NCI-H2196 treated with DMSO at 0.1 percent for 48 hours (cell line): ENCODE results near the gene CKB.
"Not testable (repeated sequence)": the region's sequence is repeated elsewhere in the genome, so short reads cannot be mapped to it uniquely, and the experiment has no call there.

Source experiments
- DNase-seq: peaks from one replicate; lab custom pipeline; 2025; ENCODE audit not compliant: unreplicated experiment; lab: John Stamatoyannopoulos, UW

Gene CKB

DNA sequence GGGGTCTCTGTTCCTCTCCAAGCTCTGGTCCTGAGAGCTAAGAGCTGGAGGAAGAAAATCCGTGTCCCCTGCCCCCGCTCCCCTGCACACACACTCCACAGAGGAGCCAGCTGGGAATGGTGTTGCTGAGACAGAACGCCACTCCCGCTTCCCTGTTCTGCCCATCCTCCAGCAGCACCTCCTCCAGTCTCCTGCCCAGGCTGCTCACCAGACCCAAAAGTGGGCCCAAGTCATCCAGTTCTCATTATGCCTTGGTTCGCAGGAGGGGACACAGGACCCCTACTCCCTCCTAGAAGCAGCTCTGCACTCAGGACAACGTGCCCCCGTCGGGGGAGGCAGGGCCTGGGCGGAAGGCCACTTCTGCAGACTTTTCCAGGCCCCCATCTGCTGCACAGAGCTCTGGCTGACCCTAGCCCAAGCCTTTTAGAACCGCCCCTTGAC is 5.5 kb upstream of the CKB start:
- no peak for DNase-seq

DNA sequence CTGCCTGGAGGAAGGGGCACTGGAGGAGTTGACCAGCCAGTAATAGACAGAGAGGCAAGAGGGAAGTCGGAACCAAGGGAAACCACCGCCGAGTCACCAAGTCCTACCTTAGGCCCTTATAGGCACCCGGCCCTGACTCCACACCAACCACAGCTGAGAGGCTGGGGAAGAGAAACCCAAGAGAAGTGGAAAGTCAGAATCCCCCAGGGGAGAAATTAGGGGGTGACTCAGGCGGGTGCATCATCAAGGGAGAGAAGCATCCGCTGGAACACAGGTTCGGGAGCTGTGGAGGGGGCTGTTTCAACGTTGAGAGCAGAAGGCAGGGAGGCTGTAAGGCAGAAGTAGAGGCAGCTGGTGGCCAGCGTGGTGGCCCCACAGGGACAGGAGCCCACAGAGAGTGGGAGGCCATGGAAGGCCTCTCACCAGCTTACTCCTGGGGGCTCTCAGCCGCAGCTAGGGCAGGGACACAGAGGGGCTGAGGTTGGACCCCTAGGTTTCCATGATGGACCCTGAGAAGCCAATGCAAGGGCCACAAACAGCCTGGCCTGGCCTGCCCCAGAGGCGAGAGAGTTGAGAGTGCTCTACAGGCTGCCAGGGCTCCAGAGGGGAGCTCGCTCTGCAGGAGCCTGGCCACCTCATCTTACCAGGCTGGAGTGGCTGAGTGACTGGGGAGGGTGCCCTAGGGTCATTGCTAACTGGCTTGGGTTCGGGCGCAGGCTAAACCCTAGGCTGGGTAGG is 4.9 kb upstream of the CKB start:
- no peak for DNase-seq

DNA sequence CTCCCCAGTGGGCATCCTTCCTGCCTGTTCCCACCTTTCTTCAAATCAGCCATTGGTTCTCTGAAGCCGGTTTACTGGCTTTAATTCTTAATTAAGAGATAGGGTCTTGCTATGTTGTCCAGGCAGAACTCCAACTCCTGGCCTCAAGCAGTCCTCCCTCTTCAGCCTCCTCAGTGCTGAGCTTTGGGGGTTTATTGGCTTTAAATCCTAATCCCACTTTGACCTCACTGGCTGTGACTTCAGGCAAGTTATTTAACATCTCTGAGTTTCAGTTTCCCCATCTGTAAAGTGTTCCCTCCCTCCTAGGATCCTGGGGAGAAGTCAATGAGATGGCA is 4.3 kb upstream of the CKB start:
- no peak for DNase-seq

DNA sequence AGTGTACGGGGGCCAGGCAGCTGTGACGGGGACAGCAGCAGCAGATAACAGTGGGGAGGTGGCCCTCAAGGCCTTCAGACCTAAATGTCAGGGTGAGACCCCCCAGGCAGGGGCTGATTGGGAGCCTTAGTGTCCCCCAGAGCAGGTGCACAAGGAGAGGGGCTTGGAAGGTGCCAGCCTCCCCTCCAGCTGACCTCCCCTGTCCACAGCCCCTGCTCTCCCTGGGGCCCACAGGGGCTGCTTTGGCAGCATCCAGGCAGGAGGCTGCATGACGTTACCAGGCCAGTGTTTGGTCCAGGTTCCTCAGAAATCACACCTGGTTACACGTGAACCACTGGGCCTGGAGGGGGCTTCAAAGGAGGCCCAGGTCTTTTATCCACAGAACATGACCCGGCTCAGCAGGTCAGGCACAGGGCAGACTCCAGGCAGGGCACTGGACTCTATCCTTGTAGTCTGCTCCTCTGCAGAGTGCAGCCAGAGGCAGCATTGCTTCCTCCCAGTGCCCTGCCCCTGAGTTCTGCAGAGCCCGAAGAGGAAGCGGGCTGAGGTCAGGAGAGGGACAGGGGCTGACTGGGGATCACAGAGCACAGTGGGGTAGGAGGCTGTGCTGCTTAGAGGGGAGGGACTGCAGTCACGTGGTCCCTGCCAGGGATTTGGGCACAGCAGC is 3.8 kb upstream of the CKB start:
- DNase-seq = no peak

DNA sequence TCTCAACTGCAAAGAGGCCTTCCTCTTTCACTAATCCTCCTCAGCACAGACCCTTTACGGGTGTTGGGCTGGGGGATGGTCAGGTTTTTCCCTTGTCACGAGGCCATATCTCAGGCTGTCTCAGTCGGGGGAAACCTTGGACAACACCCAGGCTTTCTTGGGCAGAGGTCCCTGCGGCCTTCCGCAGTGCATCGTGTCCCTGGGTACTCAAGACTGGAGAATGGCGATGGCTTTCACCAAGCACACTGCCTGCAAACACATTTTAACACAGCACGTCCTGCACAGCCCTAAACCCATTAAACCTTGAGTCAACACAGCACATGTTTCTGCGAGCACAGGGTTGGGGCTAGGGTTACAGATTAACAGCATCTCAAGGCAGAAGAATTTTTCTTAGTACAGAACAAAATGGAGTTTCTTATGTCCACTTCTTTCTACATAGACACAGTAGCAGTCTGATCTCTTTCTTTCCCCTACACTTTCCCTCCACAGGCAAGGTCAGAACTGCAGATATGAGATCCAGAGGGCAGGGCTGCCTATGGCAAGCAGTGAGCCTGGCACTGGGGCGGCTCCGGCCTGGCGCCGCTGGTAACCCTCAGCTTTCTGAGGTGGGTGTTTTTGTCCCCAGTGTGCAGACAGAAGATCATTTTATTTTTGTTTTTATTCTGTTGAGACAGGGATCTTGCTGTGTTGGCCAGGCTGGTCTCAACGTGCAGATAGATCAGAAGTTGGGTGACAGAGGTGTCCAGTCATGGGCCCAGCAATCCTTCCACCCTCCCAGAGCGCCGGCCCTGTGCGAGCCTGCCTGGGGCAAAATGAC is 3.0 kb upstream of the CKB start:
- not testable (repeated sequence) for DNase-seq

DNA sequence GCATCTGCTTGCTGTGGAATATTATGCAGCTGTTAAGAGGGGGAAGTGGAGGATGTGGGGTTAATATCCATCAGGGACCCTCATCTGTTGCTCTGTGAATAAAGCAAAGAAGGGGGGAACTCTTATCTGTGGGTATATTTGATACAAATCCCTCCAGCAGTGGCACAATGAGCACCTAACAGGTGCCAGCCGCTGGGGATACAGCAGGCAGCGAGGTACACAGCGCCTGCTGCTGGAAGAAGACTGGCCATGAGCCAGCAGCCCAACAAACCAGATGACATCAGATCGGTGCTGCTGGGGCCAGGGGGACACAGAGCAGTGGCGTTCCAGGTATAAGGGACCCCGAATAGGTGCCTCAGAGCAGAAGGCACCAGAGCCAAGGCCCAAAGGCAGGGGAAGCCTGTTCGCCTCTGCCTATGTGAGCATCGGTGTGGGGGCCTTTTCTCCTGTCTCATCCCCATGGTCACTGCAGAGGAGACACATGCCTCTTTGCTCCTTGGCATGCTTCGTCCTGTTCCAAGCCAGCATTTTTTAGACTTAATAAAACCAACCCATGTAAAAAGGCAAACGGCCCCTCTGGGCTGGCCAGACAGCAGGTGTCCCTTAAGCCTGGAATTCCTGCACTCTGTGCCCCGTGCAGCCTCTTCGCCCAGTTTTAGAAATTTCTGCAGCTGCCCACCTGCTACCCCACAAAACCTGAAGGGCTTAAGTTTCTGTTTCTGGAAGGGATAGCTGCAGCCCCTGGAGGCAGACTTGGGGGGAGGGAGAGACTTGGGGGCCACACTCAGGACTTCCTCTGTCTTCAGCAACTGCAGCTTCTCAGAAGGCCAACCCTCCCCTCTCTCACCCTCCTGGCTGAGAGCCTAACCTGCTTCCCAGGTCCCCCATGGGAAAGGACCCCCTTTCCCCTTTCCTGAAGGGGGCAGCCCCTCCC is 1.6 kb upstream of the CKB start:
- DNase-seq = no peak

DNA sequence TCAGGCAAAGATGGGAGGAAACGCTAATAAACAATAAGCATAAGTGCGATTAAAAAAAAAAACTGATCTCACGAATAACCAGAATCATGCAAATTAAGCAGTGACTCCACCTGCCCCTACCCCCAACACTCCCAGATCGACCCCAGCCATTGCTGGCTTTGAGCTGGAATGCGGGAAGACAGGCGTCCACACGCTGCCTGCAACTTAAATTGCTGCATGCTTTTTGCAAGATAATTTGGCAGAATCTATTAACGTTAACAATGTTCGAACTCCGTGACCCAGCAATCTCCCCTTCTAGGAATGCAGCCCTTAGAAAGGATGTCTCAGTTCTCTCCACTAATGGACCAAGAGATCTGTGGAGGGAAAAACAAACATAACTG is 935 bp upstream of the CKB start:
- no peak for DNase-seq

DNA sequence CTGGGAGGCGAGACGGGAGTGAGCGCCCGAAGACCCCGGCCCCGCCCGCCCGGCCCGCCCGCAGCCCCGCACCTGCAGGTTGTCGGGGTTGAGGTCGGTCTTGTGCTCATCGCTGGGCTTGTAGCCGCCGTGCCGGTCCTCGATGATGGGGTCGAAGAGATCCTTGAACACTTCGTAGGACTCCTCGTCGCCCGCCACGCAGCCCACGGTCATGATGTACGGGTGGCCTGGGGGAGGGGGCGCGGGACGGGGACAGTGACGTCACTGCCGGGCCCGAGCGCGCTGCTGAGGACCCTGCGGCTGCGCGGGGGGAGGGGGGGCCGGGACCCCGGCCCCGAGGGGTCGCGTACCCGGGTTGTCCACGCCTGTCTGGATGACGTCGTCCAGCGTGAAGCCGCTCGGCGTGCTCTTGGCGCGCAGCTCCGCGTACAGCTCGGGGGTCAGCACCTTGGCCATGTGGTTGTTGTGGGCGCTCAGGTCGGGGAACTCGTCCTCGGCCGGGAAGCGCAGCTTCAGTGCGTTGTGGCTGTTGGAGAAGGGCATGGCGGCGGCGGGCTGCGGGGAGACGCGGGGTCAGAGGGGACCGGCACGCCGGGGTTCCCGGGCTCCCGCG is 573 bp downstream of the CKB start:
- DNase-seq = no peak

DNA sequence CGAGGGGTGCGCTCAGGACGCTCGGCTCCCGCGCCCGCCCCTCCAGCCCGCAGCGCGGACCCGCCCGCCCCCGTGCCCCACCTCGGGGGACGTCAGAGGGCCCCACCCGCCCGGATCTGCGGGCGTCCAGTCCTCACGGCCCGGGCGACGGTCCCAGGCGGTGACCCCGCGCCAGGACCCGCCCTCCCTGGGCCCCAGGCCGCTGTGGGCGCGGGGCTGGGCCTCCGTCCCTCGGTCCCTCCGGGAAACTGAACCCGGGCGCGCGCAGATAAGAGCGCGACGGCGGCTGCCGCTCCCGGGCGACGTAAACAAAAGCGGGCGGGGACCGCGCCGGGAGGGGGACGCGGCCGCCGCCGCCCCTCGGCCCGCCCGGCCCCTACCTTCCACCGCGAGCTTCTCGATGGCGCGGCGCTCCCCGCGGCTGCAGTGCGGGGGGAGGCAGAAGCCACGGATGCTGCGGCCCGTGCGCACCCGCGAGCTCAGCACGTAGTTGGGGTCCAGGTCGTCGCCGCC is 1.1 kb downstream of the CKB start:
- DNase-seq = no peak

DNA sequence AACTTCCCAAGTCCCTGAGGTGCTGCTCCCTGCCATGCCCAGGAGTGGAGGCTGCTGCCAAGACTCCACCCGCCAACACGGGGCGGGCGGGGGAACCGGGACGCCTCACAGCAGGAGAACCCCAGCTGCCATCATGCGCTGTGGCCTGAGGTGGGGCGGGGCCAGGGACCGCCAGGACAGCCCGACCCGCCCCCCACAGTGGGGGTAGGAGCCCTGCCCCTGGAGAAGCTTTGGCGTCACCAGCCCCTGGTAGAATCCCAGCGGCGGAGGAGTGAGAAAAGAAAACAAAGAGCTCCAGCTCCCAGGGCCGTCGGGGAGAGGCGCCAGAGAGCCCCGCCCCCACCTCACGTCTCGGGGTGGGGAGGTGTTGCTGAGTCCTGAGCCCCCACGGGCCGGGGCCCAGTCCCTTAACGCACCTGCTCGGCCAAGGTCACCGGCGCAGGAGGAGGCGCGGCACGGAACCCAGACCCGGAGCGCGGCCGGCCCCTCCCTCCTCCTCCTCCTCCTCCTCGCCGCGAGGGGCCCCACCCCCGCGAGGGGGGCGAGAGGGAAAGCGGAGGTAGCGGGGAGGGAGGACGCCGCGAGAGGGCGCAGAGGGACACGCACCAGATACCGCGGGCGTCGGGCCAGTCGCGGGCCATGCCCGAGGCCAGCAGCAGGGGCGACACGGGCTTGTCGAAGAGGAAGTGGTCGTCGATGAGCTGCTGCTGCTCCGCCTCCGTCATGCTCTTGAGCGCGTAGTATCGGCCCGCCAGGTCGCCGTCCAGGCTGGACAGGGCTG is 1.8 kb downstream of the CKB start:
- DNase-seq = peak; percentile 79

DNA sequence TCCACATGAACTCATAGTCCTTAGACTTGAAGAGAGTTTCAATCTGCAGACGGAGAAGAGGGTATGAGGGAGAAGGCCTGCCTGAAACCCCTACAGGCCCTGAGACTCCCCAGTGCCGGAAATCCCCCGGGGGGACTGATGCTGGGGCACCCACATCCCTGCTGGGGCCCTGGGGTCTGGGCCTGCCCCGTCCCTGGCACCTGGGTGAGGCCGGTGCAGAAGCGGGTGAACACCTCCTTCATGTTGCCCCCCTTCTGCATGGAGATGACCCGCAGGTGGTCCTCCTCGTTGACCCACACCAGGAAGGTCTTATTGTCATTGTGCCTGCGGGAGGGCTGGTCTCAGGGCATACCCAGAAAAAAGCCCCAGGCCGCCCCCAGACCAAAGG is 2.4 kb downstream of the CKB start:
- DNase-seq = no peak

DNA sequence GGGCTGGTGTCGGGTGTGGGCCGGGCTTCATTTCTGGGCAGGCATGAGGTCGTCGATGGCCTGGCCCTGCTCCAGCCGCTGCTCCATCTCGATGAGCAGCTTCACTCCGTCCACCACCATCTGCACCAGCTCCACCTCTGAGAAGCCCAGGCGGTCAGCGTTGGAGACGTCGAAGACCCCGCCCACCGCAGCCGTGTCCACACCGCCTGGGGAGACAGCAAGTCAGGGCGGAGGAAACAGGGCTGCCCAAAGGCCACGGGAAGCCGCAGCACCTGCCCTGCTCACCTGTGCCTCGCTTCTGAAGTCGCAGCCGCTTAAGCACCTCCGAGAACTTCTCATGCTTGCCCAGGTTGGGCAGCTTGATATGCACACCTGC is 2.8 kb downstream of the CKB start:
- DNase-seq = no peak

DNA sequence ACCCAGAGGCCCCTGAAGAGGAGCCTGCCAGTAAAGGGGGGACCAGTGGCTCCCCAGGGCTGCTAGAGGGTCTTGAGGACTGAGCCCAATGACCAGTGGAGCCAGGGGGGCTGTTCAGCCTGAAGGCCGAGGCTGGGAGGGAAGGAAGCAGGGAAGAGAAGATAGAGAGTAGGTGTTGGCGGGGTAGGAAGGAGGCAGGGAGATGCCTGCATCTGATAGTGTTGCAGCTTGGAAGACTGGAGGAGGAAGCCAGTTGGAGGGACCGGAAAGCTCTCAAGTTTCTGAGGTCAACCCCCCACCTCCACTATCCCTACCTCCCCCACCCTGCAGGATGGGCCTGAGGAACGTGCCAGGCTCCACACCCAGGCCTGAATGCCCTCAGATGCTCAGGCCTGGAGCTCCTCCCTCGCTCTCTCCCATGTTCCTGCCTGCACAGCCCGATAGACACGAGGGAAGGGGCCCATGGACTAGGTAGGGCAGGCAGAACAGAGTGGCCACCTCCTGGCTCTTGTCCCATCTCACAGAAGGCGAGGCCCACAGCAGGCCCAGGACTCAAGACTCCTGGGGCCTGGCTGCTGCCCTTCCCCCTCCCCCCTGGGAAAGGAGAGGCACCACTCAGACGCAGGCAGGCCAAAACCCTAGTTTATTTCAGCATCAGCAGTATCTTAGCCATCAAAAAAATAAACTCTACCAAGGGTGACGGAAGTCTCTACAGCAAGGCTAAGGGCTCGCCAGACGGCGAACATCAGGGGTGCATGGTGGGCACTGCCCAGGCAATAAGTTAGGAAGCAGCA is 3.4 kb downstream of the CKB start:
- no peak for DNase-seq

DNA sequence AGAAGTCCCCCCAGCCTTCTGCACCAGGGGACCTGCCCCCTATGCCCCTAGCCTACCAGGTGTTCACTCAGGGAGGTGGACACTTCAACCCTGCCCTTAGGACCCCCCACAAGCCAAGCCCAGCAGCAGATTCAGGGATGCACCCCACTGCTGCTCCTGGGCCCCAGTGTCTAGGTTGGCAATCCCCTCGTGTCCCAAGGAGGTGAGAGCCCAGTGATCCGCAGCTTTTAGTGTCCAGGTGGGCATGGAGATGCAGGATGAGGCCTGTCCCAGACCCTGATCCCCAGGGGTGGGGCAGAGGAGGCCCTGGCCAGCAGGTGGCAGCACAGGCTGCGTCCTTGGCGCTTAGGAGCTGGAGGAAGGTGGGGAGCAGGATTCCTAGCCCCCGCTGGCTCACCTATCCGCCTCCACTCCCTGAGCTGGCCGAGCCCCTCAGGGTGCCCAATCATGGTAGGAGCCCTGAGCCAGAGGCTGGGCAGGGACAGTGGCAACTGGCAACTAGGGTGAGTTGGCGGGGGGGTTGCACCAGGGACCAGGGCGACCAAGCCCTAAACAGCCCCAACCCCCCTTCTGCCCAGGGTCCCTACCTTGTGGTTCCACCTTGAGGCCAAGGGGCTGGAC is 4.1 kb downstream of the CKB start:
- DNase-seq = no peak

DNA sequence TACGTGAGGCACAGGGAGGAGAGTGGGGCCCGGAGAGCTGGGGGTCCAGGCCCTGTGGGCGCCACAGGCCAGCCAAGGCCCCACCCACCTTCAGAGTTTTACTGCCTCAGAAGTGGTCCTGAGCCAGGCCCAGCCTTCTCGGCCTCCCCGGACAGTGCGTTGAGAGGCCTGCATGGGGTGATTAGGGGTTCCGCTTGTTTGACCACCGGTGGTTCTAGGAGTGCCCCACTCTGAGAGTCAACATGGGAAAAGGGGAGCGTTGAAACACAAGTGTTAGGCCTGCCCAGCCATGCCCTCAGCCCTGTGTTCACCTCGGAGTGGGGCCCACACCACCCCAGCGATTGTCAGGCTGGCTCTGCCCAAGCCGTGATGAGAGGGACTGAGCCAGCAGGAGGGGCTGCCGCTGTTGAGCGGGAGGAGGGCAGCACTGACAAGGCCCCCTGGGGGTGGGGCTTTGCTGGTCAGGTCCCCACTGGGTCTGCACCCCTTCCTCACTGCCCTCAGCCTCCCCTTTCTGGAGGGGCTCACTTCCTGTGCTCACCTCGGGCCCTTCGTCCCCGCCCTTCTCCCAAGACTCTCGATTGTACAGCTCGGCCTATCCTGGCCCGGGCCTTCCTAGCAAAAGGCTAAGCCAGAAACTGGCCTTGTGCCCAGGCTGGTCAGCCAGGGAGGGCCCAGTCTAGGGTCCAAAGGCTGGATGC is 4.8 kb downstream of the CKB start:
- no peak for DNase-seq

DNA sequence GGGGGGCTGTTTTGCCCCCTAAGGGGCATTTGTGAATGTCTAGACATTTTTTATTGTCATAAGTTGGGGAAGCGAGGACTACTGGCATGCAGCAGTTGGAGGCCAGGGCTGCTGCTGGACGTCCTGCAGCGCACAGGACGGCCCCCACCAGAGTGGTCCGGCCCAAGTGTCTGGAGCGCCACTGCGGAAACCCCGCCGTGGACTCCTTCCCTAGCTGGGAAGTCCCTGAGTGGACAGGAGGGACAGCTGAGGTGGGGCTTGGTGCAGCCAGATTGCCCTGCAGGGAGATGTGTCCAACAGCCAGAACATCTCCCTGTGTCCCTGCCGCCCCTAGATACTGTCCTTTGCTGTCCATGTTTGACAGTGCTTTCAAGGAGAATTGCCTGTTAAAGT is 5.5 kb downstream of the CKB start:
- DNase-seq = no peak

DNA sequence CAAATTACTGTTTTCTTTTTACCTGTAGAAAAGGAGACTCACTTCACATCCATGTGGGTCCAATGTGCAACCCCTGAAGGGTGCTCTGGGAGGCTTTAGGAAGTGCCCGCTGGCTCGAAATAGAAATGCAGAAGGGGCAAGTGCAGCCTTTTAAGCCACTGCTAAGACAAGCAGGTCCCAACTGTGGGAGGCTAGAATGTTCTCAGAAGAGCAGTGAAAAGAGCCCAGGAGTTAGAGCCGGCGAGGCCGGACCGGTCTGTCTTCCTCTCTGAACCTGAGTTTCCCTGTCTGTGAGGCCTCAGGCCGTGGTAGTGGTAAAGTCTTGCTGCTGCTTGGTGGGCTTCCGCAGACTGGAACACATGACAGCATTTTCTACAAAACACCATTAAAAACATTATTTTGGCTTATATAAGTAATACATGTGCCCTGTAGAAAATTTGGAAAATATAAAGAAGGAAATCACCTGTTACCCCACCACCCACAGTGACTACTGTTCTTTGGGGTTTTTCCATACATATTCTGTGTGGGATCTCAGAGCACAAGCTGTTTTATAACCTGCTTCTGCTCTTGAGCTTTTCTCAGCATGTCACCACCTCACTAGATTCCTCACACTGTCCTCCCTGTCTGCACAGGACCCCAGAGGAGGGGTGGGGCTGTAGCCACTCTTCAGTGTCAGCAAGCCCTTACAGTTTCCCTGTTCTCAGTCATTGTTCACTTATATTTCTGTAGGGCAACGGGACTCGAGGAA is 6.0 kb downstream of the CKB start:
- no peak for DNase-seq
